ES-I3 (cell line): ENCODE data around the gene CAMTA1.

Experiments used
- H3K36me3 ChIP-seq: 2 replicates; pipeline ENCODE4 v1.6.1; 2013; ENCODE audit warnings: mild to moderate bottlenecking, low read length, control low read depth, moderate library complexity; ENCODE audit not compliant: insufficient read depth
- H3K4me1 ChIP-seq: 2 replicates; pipeline ENCODE4 v1.6.1; 2013; ENCODE audit warnings: mild to moderate bottlenecking, control low read depth, low read length; ENCODE audit not compliant: insufficient read depth
- H3K9ac ChIP-seq: 2 replicates; pipeline ENCODE4 v1.6.1; 2013; ENCODE audit warnings: low read depth, mild to moderate bottlenecking, low read length, moderate library complexity
- H3K9me3 ChIP-seq: 2 replicates; pipeline ENCODE4 v1.6.1; 2013; ENCODE audit warnings: mild to moderate bottlenecking, low read length, moderate library complexity; ENCODE audit not compliant: control insufficient read depth, insufficient read depth

The CAMTA1 gene

DNA sequence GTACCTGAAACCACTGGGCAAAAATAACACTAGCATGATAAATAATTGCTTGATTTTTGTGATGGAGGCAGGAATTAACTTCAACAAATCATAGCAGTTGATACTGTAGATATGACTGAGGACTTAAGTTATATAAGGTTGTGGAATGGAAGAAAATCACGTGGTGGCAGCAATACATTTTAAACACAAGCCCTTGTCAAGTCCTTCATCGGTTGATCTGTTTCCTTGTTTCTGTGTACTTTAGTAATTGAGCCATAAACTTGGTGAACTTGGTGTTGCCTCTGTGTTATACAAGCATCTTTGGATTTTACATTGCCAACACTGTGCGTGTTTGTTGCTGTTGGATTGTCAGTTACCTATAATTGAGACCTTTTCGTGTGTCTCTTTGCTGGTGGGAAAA, 114.4 kb downstream of the CAMTA1 start:
- Histone ChIP-seq H3K36me3 (no peaks in the 10 kb centered on the region), H3K4me1 (no peaks in the 10 kb centered on the region), H3K9ac (no peak overlapping the region), H3K9me3 (no peaks in the 10 kb centered on the region)

GRCh38 chr1:6902153-6902552, 116.9 kb downstream of the CAMTA1 start:
- no peaks in the 10 kb centered on the region for H3K36me3 ChIP-seq
- H3K9me3 ChIP-seq, result no peaks in the 10 kb centered on the region
- peaks cover 4% of the 10 kb centered on the region; the same call in 1 of the 2 replicates for H3K4me1 ChIP-seq
- H3K9ac ChIP-seq, result no peak overlapping the region

- Histone ChIP-seq H3K9me3 (no peaks in the 10 kb centered on the region), H3K9ac (no peak overlapping the region), H3K4me1 (peaks cover 5% of the 10 kb centered on the region; the same call in 1 of the 2 replicates), H3K36me3 (no peaks in the 10 kb centered on the region)
Measured at GRCh38 chr1:6904476-6905170, 119.4 kb downstream of the CAMTA1 start.

DNA sequence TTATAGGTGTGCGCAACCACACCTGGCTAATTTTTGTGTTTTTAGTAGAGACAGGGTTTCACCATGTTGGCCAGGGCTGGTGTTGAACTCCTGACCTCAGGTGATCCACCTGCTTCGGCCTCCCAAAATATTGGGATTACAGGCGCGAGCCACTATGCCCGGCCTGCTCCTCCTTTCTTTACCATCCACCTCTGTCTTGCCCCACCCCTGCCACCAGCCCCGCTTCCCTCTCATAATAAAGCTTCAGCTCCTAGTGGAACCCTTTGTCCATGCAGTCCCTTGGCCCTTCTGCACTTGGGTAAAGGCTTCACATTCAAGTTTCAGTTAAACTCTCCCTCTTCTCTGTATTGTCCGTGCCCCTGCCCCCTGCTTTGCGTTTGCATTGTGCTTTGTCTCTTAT, 120.1 kb downstream of the CAMTA1 start:
- Histone ChIP-seq H3K9me3 (no peaks in the 10 kb centered on the region), H3K4me1 (peaks cover 5% of the 10 kb centered on the region; the same call in 1 of the 2 replicates), H3K9ac (no peak overlapping the region), H3K36me3 (no peaks in the 10 kb centered on the region)

DNA sequence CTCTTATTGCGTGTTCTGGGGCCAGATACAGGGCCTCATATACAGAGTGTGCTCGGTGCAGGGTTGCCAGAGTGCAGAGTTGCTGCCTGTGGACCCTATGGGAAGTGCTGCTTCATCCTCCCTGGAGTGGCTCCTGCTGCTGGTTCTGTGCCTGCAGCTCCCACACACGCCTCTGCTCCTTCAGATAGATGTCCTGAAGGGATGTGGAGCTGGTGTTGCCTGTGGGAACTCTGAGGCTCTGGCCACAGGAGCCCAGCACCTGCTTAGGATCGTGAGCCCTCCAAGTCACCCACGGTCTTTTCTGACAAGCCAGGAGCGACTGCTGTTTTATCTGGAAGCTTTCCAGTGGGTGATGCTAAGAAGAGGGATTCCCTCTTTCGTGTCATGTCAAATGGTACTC, 120.5 kb downstream of the CAMTA1 start:
- H3K4me1 ChIP-seq, result peaks cover 5% of the 10 kb centered on the region; the same call in 1 of the 2 replicates
- no peaks in the 10 kb centered on the region for H3K36me3 ChIP-seq
- H3K9ac ChIP-seq, result no peak overlapping the region
- H3K9me3 ChIP-seq, result no peaks in the 10 kb centered on the region

GRCh38 chr1:6906783-6907182, 121.5 kb downstream of the CAMTA1 start:
- no peaks in the 10 kb centered on the region for H3K9me3 ChIP-seq
- H3K9ac ChIP-seq, result no peak overlapping the region
- H3K36me3 ChIP-seq, result no peaks in the 10 kb centered on the region
- peaks cover 5% of the 10 kb centered on the region; the same call in 1 of the 2 replicates for H3K4me1 ChIP-seq

DNA sequence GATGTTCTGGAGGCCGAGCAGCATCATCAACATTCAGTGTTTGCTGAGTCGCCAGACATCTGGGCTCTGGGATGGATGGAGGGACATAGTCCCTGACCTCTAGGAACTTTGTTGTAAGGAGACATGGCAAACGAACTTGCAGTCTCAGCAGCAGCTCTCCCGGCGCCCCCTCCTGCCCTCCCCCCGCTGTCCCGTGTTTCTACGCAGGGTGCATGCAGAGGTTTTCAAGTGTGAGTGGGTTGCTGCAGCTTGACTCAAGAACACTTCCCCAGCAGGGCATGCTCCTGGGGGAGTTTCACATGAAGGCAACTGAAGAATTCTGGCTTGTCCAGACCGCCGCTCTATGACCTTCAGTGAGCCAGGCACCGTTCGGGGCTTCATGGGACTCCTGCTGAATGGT, 121.9 kb downstream of the CAMTA1 start:
- Histone ChIP-seq H3K9ac (no peak overlapping the region), H3K36me3 (no peaks in the 10 kb centered on the region), H3K4me1 (peaks cover 5% of the 10 kb centered on the region; the same call in 1 of the 2 replicates), H3K9me3 (no peaks in the 10 kb centered on the region)

DNA sequence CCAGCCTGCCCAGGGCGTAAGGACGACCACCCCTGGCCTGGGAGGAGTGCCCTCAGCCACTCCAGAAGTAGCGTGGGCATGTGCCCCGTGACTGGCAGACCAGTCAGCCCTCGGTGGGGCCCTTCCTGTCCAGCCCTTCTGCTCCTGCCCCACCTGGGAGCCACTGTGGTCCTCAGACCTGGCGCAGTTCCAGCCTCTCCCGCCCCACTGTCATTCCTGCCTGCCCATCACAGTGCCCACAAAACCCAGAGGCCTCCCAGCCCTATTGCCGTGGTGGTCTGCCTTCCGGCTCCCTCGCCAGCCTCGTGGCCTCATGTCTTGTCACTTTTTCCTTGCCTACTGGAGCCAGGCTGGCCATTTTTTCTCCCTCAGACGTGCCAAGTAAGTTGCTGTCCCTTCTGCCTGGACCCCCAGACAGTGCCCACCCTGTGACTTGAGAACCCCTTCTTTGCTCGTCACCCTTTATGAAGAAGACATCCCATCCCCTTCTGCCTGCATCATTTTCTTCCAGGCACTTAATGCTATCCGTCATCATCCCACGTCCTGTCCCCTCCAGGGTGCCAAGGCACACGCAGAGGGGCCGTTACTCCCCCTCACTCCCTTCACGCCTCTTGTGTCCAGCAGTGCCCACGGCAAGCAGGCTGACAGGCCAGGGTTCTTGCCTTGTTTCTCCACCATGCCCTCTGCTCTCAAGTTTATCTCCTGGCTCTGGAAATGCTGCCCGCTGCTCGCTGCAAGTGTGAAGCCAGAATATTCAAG, 122.6 kb downstream of the CAMTA1 start:
- no peaks in the 10 kb centered on the region for H3K9me3 ChIP-seq
- H3K4me1 ChIP-seq, result peaks cover 5% of the 10 kb centered on the region; the same call in 1 of the 2 replicates
- no peak overlapping the region for H3K9ac ChIP-seq
- no peaks in the 10 kb centered on the region for H3K36me3 ChIP-seq

GRCh38 chr1:6909401-6909800, 124.1 kb downstream of the CAMTA1 start:
- Histone ChIP-seq H3K9ac (no peak overlapping the region), H3K36me3 (no peaks in the 10 kb centered on the region), H3K4me1 (peaks cover 5% of the 10 kb centered on the region; the same call in 1 of the 2 replicates), H3K9me3 (no peaks in the 10 kb centered on the region; the same call in 1 of the 2 replicates)

- no peaks in the 10 kb centered on the region for H3K36me3 ChIP-seq
- no peaks in the 10 kb centered on the region; the same call in 1 of the 2 replicates for H3K9me3 ChIP-seq
- H3K9ac ChIP-seq, result no peak overlapping the region
- peaks cover 5% of the 10 kb centered on the region; the same call in 1 of the 2 replicates for H3K4me1 ChIP-seq
Measured at GRCh38 chr1:6909857-6910256, 124.6 kb downstream of the CAMTA1 start.

DNA sequence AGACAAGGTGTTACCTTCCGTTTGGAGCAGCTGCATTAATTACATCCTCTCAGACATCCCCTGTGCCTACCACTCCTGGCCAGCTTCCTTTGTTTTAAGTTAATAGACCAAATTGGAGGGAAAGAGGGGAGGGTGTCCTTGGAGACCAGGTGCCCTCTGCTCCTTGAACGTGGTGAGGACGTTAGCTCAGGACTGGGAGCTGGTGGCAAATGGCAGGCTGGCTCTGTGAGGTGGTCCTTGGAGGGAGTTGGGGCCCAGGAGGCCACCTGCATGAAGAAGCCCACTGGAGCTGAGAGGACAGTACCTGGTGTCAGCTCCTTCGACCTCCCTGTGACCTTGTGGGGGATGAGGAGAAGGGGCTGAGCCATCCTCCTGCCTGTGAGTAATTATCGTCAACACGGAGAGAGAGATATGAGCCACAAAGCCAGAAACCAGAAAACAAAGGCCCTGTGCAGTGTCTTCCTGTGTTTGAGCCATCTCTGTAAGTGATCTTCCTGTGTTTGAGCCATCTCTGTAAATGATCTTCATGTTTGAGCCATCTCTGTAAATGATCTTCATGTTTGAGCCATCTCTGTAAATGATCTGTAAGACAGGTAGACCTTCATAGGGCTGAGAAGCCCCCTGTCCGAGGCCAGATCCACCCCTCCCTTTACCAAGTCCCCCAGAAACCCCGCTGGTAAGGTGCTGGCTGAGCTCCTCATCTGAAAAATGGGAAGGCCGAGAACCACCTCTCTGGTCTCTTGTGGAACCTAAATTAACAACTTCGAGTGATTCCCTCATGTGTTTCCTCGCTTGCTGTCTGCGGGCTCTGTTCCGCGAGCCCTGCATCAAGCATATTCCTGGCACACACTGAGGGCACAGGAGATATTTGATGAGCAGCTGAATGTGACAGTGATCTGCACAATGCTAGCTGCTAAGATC, 126.0 kb downstream of the CAMTA1 start:
- no peaks in the 10 kb centered on the region; the same call in 1 of the 2 replicates for H3K9me3 ChIP-seq
- no peaks in the 10 kb centered on the region for H3K36me3 ChIP-seq
- H3K9ac ChIP-seq, result no peak overlapping the region
- peaks cover 5% of the 10 kb centered on the region; the same call in 1 of the 2 replicates for H3K4me1 ChIP-seq

DNA sequence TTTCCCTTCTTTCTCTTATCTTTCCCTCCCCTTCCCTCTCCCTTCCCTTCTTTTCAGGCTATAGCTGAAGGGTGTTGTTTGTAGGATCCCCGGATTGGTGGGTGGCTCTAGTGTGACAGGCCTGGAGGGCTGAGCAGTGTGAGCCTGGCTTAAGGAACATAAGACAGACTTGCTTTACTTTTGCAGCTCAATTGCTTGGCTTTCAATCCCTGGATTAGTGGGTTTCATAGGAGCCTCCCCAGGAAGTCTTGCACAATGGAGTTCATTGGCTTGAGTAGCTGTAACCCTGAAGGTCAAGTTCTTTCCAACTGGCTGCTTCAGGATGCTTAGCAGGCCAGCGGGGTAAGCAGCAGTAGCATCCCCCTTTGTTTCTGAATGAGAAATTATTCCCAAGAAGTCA, 126.7 kb downstream of the CAMTA1 start:
- Histone ChIP-seq H3K36me3 (no peaks in the 10 kb centered on the region), H3K9me3 (no peaks in the 10 kb centered on the region; the same call in 1 of the 2 replicates), H3K4me1 (peaks cover 4% of the 10 kb centered on the region; the same call in 1 of the 2 replicates), H3K9ac (no peak overlapping the region)

GRCh38 chr1:6912518-6912917, 127.3 kb downstream of the CAMTA1 start:
- H3K4me1 ChIP-seq, result no peaks in the 10 kb centered on the region
- no peaks in the 10 kb centered on the region for H3K36me3 ChIP-seq
- no peaks in the 10 kb centered on the region; the same call in 1 of the 2 replicates for H3K9me3 ChIP-seq
- no peak overlapping the region for H3K9ac ChIP-seq

- H3K36me3 ChIP-seq, result no peaks in the 10 kb centered on the region
- H3K4me1 ChIP-seq, result no peaks in the 10 kb centered on the region
- no peak overlapping the region for H3K9ac ChIP-seq
- H3K9me3 ChIP-seq, result no peaks in the 10 kb centered on the region; the same call in 1 of the 2 replicates
Measured at GRCh38 chr1:6913086-6913485, 127.8 kb downstream of the CAMTA1 start.
